GM12891 (cell line): ENCODE data around the gene CEP104.

ENCODE experiments used
- PAX5 ChIP-seq: IDR thresholded peaks from 2 replicates; pipeline ENCODE4 v1.6.1; 2011; ENCODE audit warnings: low read length, moderate library complexity, mild to moderate bottlenecking; ENCODE audit not compliant: insufficient read depth, severe bottlenecking
- POLR2A ChIP-seq: IDR thresholded peaks from 2 replicates; pipeline ENCODE4 v1.6.1; 2011; ENCODE audit warnings: low read depth, low read length, control low read depth
- POLR2AphosphoS5 ChIP-seq: IDR thresholded peaks from 2 replicates; pipeline ENCODE4 v1.6.1; 2011; ENCODE audit warnings: low read depth, low read length, control low read depth
- POU2F2 ChIP-seq: IDR thresholded peaks from 2 replicates; pipeline ENCODE4 v1.6.1; 2011; ENCODE audit warnings: low read depth, mild to moderate bottlenecking, control low read depth, low read length, moderate library complexity
- SPI1 ChIP-seq: IDR thresholded peaks from 2 replicates; pipeline ENCODE4 v1.6.1; 2011; ENCODE audit warnings: low read depth, low read length, control low read depth
- TAF1 ChIP-seq: IDR thresholded peaks from 2 replicates; pipeline ENCODE4 v1.6.1; 2011; ENCODE audit warnings: low read depth, low read length, control low read depth

DNA sequence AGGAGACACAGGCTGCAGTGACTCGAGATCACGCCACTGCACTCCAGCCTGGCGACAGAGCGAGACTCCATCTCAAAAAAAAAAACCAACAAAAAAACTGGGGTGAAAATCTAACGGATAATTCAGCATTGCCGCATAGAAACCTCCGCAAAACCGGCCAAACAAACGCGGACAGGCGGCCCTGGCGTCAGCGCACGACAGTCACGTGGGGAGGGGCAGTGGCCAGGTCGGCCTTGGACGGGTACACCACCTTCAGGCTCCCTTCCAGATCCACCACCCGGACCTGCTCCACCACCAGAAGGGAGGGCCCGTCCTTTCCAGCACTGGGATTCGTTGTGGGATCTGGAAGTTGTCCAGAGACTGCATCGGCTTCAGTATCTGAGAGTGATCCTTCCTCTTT is 76.1 kb downstream of the CEP104 start:
- no peak for TF ChIP-seq POLR2AphosphoS5
- no peak for TF ChIP-seq POLR2A
- no peak for TF ChIP-seq POU2F2
- no peak for TF ChIP-seq TAF1
- TF ChIP-seq SPI1: no peak
- TF ChIP-seq PAX5: no peak
